ENCODE measurements around the gene SMAD2. TPM values are rescaled to one million over a fixed set of nuclear protein-coding genes. Genes with fewer than 3 reads are reported as not detected.

The SMAD2 gene
- total RNA-seq, 4 donors from 2014 or later = 38.1 to 67.7 (median 42.4) TPM

DNA sequence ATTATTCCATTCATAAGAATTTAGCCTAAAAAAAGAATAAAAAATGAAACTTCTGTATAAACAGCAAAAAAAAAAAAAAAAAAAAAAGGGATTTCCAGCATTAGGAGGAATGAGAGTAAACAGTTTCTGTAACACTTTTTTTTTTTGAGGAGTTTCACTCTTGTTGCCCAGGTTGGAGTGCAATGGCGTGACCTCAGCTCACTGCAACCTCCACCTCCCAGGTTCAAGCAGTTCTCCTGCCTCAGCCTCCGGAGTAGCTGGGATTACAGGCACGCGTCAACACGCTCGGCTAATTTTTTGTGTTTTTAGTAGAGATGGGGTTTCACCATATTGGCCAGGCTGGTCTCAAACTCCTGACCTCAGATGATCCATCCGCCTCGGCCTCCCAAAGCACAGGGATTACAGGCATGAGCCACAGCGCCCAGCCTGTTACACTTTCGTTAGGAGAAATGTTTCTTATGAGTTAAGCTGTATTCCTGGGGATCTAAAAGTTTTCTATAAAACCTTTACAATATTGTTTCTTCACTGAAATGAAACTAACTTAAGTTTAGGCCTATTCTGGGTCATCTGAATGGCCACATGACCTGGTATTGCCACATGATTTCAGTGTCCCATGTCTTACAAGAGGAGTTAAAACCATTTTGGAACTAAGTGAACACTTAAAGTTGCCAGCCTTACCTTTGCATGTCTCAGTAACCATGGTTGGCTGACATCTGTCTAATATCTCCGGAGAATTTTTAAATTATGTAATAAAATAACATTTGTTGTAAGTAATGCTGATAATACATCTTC, 17.5 kb downstream of the SMAD2 start:
- H3K9me3 ChIP-seq = no peaks in the 10 kb centered on the region
- intact Hi-C loops (cut with DNase I) = no loop called here
- peaks cover 0 to 47% (median 20%) of the 10 kb centered on the region in 3 donors for H3K4me1 ChIP-seq
- 70 to 76% methylated on average over 11 of the region's 11 CpGs for WGBS, 2 donors
- H3K36me3 ChIP-seq = peaks cover 0 to 14% (median 0%) of the 10 kb centered on the region in 3 donors
- no peak for DNase-seq
- TF ChIP-seq POLR2A (IDR thresholded peaks at IDR 0.05) = no peak
- TF ChIP-seq, protein P1, sequence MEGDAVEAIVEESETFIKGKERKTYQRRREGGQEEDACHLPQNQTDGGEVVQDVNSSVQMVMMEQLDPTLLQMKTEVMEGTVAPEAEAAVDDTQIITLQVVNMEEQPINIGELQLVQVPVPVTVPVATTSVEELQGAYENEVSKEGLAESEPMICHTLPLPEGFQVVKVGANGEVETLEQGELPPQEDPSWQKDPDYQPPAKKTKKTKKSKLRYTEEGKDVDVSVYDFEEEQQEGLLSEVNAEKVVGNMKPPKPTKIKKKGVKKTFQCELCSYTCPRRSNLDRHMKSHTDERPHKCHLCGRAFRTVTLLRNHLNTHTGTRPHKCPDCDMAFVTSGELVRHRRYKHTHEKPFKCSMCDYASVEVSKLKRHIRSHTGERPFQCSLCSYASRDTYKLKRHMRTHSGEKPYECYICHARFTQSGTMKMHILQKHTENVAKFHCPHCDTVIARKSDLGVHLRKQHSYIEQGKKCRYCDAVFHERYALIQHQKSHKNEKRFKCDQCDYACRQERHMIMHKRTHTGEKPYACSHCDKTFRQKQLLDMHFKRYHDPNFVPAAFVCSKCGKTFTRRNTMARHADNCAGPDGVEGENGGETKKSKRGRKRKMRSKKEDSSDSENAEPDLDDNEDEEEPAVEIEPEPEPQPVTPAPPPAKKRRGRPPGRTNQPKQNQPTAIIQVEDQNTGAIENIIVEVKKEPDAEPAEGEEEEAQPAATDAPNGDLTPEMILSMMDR (IDR thresholded peaks at IDR 0.05) = no peak
- H3K27me3 ChIP-seq = no peaks in the 10 kb centered on the region
- H3K27ac ChIP-seq = peak overlapping the region in 3 of 4 donors; percentile 22 to 30 (median 24)
- H3K4me3 ChIP-seq = no peak overlapping the region

DNA sequence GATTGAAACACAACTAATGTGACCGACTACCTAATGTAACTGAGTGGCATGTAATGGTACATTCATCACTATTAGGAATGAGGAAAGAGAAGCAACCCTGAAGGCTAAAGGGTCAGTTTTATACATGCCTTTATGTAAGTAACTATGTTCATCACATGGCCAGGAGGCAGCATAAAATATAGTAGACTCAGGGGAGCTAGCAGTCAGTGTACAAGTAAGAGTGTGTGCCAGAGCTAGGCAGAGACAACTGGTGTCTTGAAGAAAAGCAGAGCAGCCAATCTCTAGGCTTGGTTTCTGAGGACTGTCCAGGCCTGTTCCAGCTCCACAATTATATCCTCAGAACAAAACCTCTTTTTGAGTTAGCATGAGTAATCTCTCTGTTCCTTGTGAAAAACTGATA, 18.1 kb downstream of the SMAD2 start:
- peak overlapping the region in 2 of 4 donors; percentile 18 to 19 for H3K27ac ChIP-seq
- intact Hi-C loops (cut with DNase I) = no loop called here

DNA sequence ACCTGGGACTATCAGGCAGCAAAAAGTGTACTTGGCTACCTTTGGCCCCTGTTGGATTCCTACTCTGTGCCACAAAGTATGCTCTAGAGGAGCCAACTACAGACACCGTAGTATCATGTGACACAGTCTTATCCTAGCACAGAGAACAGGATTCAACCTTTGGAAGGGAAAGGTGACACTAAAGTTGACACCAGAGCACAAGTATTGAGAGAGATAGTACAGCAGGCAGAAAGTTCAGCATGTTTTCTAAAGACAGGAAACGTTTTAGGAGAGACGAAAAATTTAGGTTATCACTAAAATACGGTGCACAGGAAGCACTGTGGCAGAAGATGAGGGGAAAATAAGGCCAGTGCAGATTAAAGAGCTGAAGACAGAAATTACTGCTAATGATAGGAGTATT, 18.6 kb downstream of the SMAD2 start:
- peaks cover 0 to under 1% (median 0%) of the 10 kb centered on the region in 3 donors for H3K9me3 ChIP-seq
- H3K4me3 ChIP-seq = no peak overlapping the region
- WGBS, 2 donors = 64% methylated on average over 4 of the region's 4 CpGs
- H3K36me3 ChIP-seq = peaks cover 0 to 14% (median 0%) of the 10 kb centered on the region in 3 donors
- DNase-seq = no peak
- peak overlapping the region in 2 of 4 donors; percentile 18 to 19 for H3K27ac ChIP-seq
- peaks cover 0 to 46% (median 18%) of the 10 kb centered on the region in 3 donors for H3K4me1 ChIP-seq
- TF ChIP-seq, protein P1 (IDR thresholded peaks at IDR 0.05) = no peak
- TF ChIP-seq POLR2A (IDR thresholded peaks at IDR 0.05) = no peak
- intact Hi-C loops (cut with DNase I) = no loop called here
- no peaks in the 10 kb centered on the region for H3K27me3 ChIP-seq

More for the DNA sequence above, 18.1 kb downstream of the SMAD2 start:
- no peaks in the 10 kb centered on the region for H3K27me3 ChIP-seq
- H3K36me3 ChIP-seq = peaks cover 0 to 14% (median 0%) of the 10 kb centered on the region in 3 donors
- no peak overlapping the region for H3K4me3 ChIP-seq
- WGBS, 2 donors = 48 to 50% methylated on average over 1 of the region's 1 CpG
- no peak for DNase-seq
- no peaks in the 10 kb centered on the region for H3K9me3 ChIP-seq
- H3K4me1 ChIP-seq = peaks cover 0 to 46% (median 18%) of the 10 kb centered on the region in 3 donors
- TF ChIP-seq, protein P1 (IDR thresholded peaks at IDR 0.05) = no peak
- no peak for TF ChIP-seq POLR2A (IDR thresholded peaks at IDR 0.05)

DNA sequence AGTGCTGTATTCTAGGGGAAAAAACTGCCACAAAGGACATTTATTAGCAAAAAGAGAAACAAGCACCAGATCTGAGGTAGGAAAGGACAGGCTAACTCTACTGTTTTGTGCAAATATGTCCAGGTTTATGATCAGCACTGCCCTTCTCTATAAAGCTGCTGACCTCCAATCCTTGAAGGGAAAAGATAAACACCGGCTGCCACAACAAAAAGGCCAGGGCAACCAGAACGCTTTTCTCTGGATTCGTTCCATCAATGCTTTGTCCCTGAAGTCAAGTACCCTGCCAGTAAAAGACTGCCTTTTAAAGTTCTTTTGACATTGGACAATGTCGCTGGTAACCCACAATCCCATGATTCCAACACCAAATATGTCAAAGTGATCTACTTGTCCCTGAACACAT, 21.0 kb downstream of the SMAD2 start:
- intact Hi-C loops (cut with DNase I) = no loop called here
- no peak for DNase-seq
- Histone ChIP-seq H3K4me3 (no peak overlapping the region), H3K27me3 (no peaks in the 10 kb centered on the region), H3K36me3 (peaks cover 0 to 19% (median 0%) of the 10 kb centered on the region in 3 donors), H3K9me3 (peaks cover 0 to 6% (median 0%) of the 10 kb centered on the region in 3 donors), H3K27ac (no peak overlapping the region), H3K4me1 (peaks cover 0 to 32% (median 18%) of the 10 kb centered on the region in 3 donors)
- no peak for TF ChIP-seq POLR2A (IDR thresholded peaks at IDR 0.05)
- TF ChIP-seq, protein P1 (IDR thresholded peaks at IDR 0.05) = no peak
- 85 to 86% methylated on average over 4 of the region's 4 CpGs for WGBS, 2 donors

DNA sequence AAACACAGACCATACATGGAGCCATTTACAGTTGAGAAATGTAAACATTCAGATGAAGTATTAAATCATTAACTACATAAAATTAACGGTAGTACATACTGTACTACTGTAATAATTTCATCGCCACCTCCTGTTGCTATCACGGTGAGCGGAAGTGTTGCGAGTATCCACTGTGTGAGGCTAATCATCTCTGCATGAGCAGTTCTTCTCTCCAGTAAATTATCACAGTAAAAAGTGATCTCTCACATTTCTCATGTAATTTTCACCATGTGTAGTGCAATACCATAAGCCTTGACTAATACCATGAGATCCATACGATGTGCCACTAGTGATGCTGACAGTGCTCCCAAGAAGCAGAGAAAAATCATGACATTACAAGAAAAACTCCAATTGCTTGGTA, 21.9 kb downstream of the SMAD2 start:
- WGBS, 2 donors = 83 to 91% methylated on average over 6 of the region's 6 CpGs
- TF ChIP-seq POLR2A (IDR thresholded peaks at IDR 0.05) = no peak
- TF ChIP-seq, protein P1 (IDR thresholded peaks at IDR 0.05) = no peak
- Histone ChIP-seq H3K4me3 (no peak overlapping the region), H3K4me1 (peaks cover 0 to 23% (median 14%) of the 10 kb centered on the region in 3 donors), H3K36me3 (peaks cover 0 to 19% (median 0%) of the 10 kb centered on the region in 3 donors), H3K27ac (no peak overlapping the region), H3K27me3 (no peaks in the 10 kb centered on the region), H3K9me3 (peaks cover 0 to 6% (median 0%) of the 10 kb centered on the region in 3 donors)
- intact Hi-C loops (cut with DNase I) = no loop called here
- DNase-seq = no peak

Data from esophagus squamous epithelium (tissue), 5 donors.